C4-2B (cell line): ENCODE data around the gene TTLL8.
A peak's percentile ranks its signal among the peaks of the same experiment; 100 is the strongest.

Source experiments
- H3K27ac ChIP-seq: fragments of 450-650 bp; 2 replicates; pipeline ENCODE4 v1.5.1; 2017
- ZFX ChIP-seq: fragments of 450-650 bp; IDR thresholded peaks from 2 replicates; pipeline ENCODE4 v1.6.1; 2017
- TF ChIP-seq, protein P1 (sequence below): fragments of 450-650 bp; conservative IDR thresholded peaks from 2 replicates; pipeline ENCODE4 v1.5.1; 2017; ENCODE audit warnings: mild to moderate bottlenecking

The TTLL8 gene

GRCh38 chr22:50009251-50009650, 48.8 kb downstream of the TTLL8 start:
- no peak for TF ChIP-seq ZFX
- TF ChIP-seq, protein P1, sequence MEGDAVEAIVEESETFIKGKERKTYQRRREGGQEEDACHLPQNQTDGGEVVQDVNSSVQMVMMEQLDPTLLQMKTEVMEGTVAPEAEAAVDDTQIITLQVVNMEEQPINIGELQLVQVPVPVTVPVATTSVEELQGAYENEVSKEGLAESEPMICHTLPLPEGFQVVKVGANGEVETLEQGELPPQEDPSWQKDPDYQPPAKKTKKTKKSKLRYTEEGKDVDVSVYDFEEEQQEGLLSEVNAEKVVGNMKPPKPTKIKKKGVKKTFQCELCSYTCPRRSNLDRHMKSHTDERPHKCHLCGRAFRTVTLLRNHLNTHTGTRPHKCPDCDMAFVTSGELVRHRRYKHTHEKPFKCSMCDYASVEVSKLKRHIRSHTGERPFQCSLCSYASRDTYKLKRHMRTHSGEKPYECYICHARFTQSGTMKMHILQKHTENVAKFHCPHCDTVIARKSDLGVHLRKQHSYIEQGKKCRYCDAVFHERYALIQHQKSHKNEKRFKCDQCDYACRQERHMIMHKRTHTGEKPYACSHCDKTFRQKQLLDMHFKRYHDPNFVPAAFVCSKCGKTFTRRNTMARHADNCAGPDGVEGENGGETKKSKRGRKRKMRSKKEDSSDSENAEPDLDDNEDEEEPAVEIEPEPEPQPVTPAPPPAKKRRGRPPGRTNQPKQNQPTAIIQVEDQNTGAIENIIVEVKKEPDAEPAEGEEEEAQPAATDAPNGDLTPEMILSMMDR, result no peak

DNA sequence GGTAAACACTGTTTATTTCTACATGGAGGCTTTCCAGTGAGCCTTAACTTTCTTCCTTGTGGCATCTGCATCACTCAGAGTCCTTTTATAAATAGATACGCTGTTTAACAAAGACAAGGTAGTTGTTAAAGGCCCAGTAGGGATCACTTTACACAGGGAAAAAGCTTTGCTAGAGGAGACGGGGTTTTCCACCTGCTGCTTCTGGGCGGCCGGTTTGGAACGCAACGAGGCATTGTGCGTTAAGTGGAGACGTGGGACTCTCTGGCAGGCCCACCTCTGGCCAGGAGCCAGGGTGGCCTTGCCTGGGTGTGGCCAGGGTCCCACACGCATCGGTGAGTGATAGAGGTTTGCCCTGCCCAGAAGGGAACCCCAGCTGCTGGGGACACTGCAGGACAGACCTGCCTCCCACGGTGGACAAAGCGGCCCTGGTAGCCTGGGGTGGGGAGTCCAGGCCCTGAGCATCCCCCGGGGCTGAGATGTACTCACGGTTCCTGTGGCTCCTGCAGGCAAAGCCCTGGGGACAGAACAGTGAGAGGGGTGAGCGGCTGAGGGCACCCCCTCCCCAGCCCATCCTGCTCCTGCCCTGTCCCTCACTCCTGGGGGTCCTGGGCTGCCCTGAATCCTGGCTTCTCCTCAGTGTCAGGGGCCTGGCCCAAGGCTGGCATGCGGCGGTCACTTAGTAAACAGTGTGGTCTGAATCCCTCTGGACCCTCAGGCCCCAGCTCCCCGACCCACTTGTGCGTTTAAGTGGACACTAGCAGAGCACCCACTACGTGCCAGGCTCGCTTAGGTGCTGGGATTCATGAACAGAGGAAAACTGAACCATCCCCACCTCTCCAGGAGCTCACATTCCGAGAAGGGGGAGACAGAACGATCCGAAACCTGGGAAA, 49.7 kb downstream of the TTLL8 start:
- TF ChIP-seq, protein P1, result no peak
- TF ChIP-seq ZFX, result no peak
- H3K27ac ChIP-seq, result peak overlapping the region; percentile 92

More at GRCh38 chr22:50009251-50009650, 48.8 kb downstream of the TTLL8 start:
- peak overlapping the region; percentile 92 for H3K27ac ChIP-seq

- H3K27ac ChIP-seq, result peak overlapping the region; percentile 92
- TF ChIP-seq, protein P1, result no peak
- TF ChIP-seq ZFX, result no peak
Observed at GRCh38 chr22:50007057-50007511, 51.0 kb downstream of the TTLL8 start.

- no peak for TF ChIP-seq ZFX
- TF ChIP-seq, protein P1, result no peak
- no peak overlapping the region for H3K27ac ChIP-seq
Observed at GRCh38 chr22:50004918-50005317, 53.2 kb downstream of the TTLL8 start.

- no peak for TF ChIP-seq ZFX
- TF ChIP-seq, protein P1, result no peak
- H3K27ac ChIP-seq, result no peak overlapping the region
Observed at GRCh38 chr22:50002791-50003190, 55.3 kb downstream of the TTLL8 start.

GRCh38 chr22:50001388-50002231, 56.5 kb downstream of the TTLL8 start:
- no peak overlapping the region for H3K27ac ChIP-seq
- no peak for TF ChIP-seq ZFX
- TF ChIP-seq, protein P1, result no peak
